ENCODE data around the gene ANKRD12.

ANKRD12 gene

GRCh38 chr18:9177031-9177430 lies 40.5 kb downstream of the ANKRD12 start:
- DNase-seq (ENCODE audit: insufficient read length) = no peak
- TF ChIP-seq TAF1 (IDR thresholded peaks at IDR 0.05; ENCODE audit: borderline replicate concordance, low read depth, low read length) (no peak), POLR2A (IDR thresholded peaks at IDR 0.05; ENCODE audit: low read depth, low read length) (no peak), POLR2AphosphoS5 (IDR thresholded peaks at IDR 0.05; ENCODE audit: low read depth, low read length) (no peak)
- no peak for FAIRE-seq

- no peak for FAIRE-seq
- no peak for TF ChIP-seq POLR2A (IDR thresholded peaks at IDR 0.05; ENCODE audit: low read depth, low read length)
- no peak for TF ChIP-seq TAF1 (IDR thresholded peaks at IDR 0.05; ENCODE audit: borderline replicate concordance, low read depth, low read length)
- TF ChIP-seq POLR2AphosphoS5 (IDR thresholded peaks at IDR 0.05; ENCODE audit: low read depth, low read length) = no peak
- no peak for DNase-seq (ENCODE audit: insufficient read length)
Measured at GRCh38 chr18:9177466-9177865, 40.9 kb downstream of the ANKRD12 start.

- FAIRE-seq (no peak), DNase-seq (ENCODE audit: insufficient read length) (no peak)
Measured at GRCh38 chr18:9178557-9178956, 42.0 kb downstream of the ANKRD12 start.

GRCh38 chr18:9181275-9181674 lies 44.7 kb downstream of the ANKRD12 start:
- no peak for TF ChIP-seq POLR2A (IDR thresholded peaks at IDR 0.05; ENCODE audit: low read depth, low read length)
- no peak for TF ChIP-seq TAF1 (IDR thresholded peaks at IDR 0.05; ENCODE audit: borderline replicate concordance, low read depth, low read length)
- TF ChIP-seq POLR2AphosphoS5 (IDR thresholded peaks at IDR 0.05; ENCODE audit: low read depth, low read length) = no peak
- FAIRE-seq (peak; percentile 73), DNase-seq (ENCODE audit: insufficient read length) (no peak)

More at GRCh38 chr18:9178557-9178956, 42.0 kb downstream of the ANKRD12 start:
- TF ChIP-seq POLR2AphosphoS5 (IDR thresholded peaks at IDR 0.05; ENCODE audit: low read depth, low read length) (no peak), TAF1 (IDR thresholded peaks at IDR 0.05; ENCODE audit: borderline replicate concordance, low read depth, low read length) (no peak)

GRCh38 chr18:9182852-9183399 lies 46.3 kb downstream of the ANKRD12 start:
- TF ChIP-seq TAF1 (IDR thresholded peaks at IDR 0.05; ENCODE audit: borderline replicate concordance, low read depth, low read length) (no peak), POLR2A (IDR thresholded peaks at IDR 0.05; ENCODE audit: low read depth, low read length) (no peak), POLR2AphosphoS5 (IDR thresholded peaks at IDR 0.05; ENCODE audit: low read depth, low read length) (no peak)
- no peak for FAIRE-seq
- no peak for DNase-seq (ENCODE audit: insufficient read length)

- DNase-seq (ENCODE audit: insufficient read length) = no peak
- peak; percentile 54 for FAIRE-seq
- TF ChIP-seq POLR2A (IDR thresholded peaks at IDR 0.05; ENCODE audit: low read depth, low read length) (no peak), TAF1 (IDR thresholded peaks at IDR 0.05; ENCODE audit: borderline replicate concordance, low read depth, low read length) (no peak), POLR2AphosphoS5 (IDR thresholded peaks at IDR 0.05; ENCODE audit: low read depth, low read length) (no peak)
Measured at GRCh38 chr18:9184998-9185613, 48.5 kb downstream of the ANKRD12 start.

GRCh38 chr18:9188359-9189231 lies 52.0 kb downstream of the ANKRD12 start:
- DNase-seq (ENCODE audit: insufficient read length) (no peak), FAIRE-seq (no peak)
- TF ChIP-seq POLR2A (IDR thresholded peaks at IDR 0.05; ENCODE audit: low read depth, low read length) (no peak), POLR2AphosphoS5 (IDR thresholded peaks at IDR 0.05; ENCODE audit: low read depth, low read length) (0 out of 2 replicates have a peak, but pooled peaks have one; percentile 18), TAF1 (IDR thresholded peaks at IDR 0.05; ENCODE audit: borderline replicate concordance, low read depth, low read length) (no peak)

- no peak for FAIRE-seq
- no peak for TF ChIP-seq POLR2AphosphoS5 (IDR thresholded peaks at IDR 0.05; ENCODE audit: low read depth, low read length)
- no peak for TF ChIP-seq TAF1 (IDR thresholded peaks at IDR 0.05; ENCODE audit: borderline replicate concordance, low read depth, low read length)
- no peak for TF ChIP-seq POLR2A (IDR thresholded peaks at IDR 0.05; ENCODE audit: low read depth, low read length)
- DNase-seq (ENCODE audit: insufficient read length) = no peak
Measured at GRCh38 chr18:9189491-9189890, 52.9 kb downstream of the ANKRD12 start.

GRCh38 chr18:9191658-9192256 lies 55.2 kb downstream of the ANKRD12 start:
- DNase-seq (ENCODE audit: insufficient read length) (no peak), FAIRE-seq (no peak)
- TF ChIP-seq POLR2AphosphoS5 (IDR thresholded peaks at IDR 0.05; ENCODE audit: low read depth, low read length) (no peak), TAF1 (IDR thresholded peaks at IDR 0.05; ENCODE audit: borderline replicate concordance, low read depth, low read length) (no peak), POLR2A (IDR thresholded peaks at IDR 0.05; ENCODE audit: low read depth, low read length) (no peak)

- TF ChIP-seq POLR2A (IDR thresholded peaks at IDR 0.05; ENCODE audit: low read depth, low read length) (no peak), POLR2AphosphoS5 (IDR thresholded peaks at IDR 0.05; ENCODE audit: low read depth, low read length) (no peak), TAF1 (IDR thresholded peaks at IDR 0.05; ENCODE audit: borderline replicate concordance, low read depth, low read length) (no peak)
- DNase-seq (ENCODE audit: insufficient read length) (no peak), FAIRE-seq (no peak)
Measured at GRCh38 chr18:9193031-9193430, 56.5 kb downstream of the ANKRD12 start.

- FAIRE-seq = no peak
- TF ChIP-seq POLR2AphosphoS5 (IDR thresholded peaks at IDR 0.05; ENCODE audit: low read depth, low read length) (no peak), POLR2A (IDR thresholded peaks at IDR 0.05; ENCODE audit: low read depth, low read length) (no peak), TAF1 (IDR thresholded peaks at IDR 0.05; ENCODE audit: borderline replicate concordance, low read depth, low read length) (no peak)
- DNase-seq (ENCODE audit: insufficient read length) = no peak
Measured at GRCh38 chr18:9196568-9196967, 60.0 kb downstream of the ANKRD12 start.

All from GM12892 (cell line).